K562 (cell line): ENCODE results near the gene IPCEF1. TPM values are rescaled to one million over a fixed set of nuclear protein-coding genes. Genes with fewer than 3 reads are reported as not detected.

Source experiments
- ATAC-seq: fragments of 200-7000 bp; cut with Tn5 transposase; 3 replicates; pipeline ENCODE4 v1.9.1; 2020; ENCODE audit warnings: moderate library complexity
- BruUV-seq: library from RNA; stranded (reverse); fragments of 400-500 nt; replicated peaks from 2 replicates; lab custom pipeline; 2021; lab: Mats Ljungman, UMichigan
- CTCF ChIA-PET: fragments of 300-600 bp; formaldehyde crosslinking; extraction: SDS; loops from one replicate; lab custom pipeline; 2021; ENCODE audit warnings: low intra/inter-chr PET ratio; lab: Yijun Ruan, JAX
- POLR2A ChIA-PET: fragments of 300-600, 350-650 bp; sonication (Branson Sonifier 250); formaldehyde crosslinking; extraction: SDS; loops from one replicate; lab custom pipeline; 2021; ENCODE audit warnings: antibody characterized with exemption, inconsistent platforms; lab: Yijun Ruan, JAX
- DNase-seq, 4 experiments: peaks; one replicate each; pipeline versions ENCODE4 v3.0.0 to v3.0.0-alpha.2; 2011 to 2018; ENCODE audit warnings: low spot score in 3 of 4, mixed read lengths in 3 of 4; ENCODE audit errors: extremely low read depth in 1 of 4
- FAIRE-seq: peaks from 2 replicates; lab custom pipeline; 2011; peaks lifted over from hg19 to GRCh38; lab: Jason Lieb, UNC
- H2AFZ ChIP-seq: 2 replicates; pipeline ENCODE4 v1.6.0; 2011; ENCODE audit warnings: low read depth, low read length, control low read depth, inconsistent platforms
- H3K27ac ChIP-seq: fragments of 200-600 bp; 3 replicates; pipeline ENCODE4 v1.8.0; 2011; ENCODE audit warnings: low read depth, mild to moderate bottlenecking, control low read depth, inconsistent platforms, low read length, moderate library complexity, mixed read lengths; ENCODE audit errors: extremely low read depth
- H3K27me3 ChIP-seq, 2 experiments: fragments of 300-600 bp in 1 of 2; 2 replicates in 1 of 2; 3 replicates in 1 of 2; pipeline versions ENCODE4 v1.6.0 to v1.8.0; 2011; ENCODE audit warnings: inconsistent platforms in 2 of 2, low read length in 2 of 2, mild to moderate bottlenecking in 1 of 2, mixed read lengths in 1 of 2, moderate library complexity in 1 of 2; ENCODE audit not compliant: control insufficient read depth in 2 of 2, insufficient read depth in 2 of 2
- H3K36me3 ChIP-seq: fragments of 300-600 bp; 3 replicates; pipeline ENCODE4 v1.8.0; 2011; ENCODE audit warnings: mild to moderate bottlenecking, low read length, inconsistent platforms; ENCODE audit not compliant: control insufficient read depth, insufficient read depth
- H3K4me1 ChIP-seq, 2 experiments: fragments of 200-600 bp in 1 of 2; replicated peaks in 1 of 2; 2 replicates in 1 of 2; 3 replicates in 1 of 2; pipeline versions ENCODE4 v1.5.1 to v1.8.0; 2011; ENCODE audit warnings: inconsistent platforms in 2 of 2, low read length in 2 of 2, mild to moderate bottlenecking in 1 of 2, mixed read lengths in 1 of 2, moderate library complexity in 1 of 2; ENCODE audit not compliant: control insufficient read depth in 2 of 2, insufficient read depth in 2 of 2
- H3K4me2 ChIP-seq: 2 replicates; pipeline ENCODE4 v1.6.1; 2011; ENCODE audit warnings: low read length, control low read depth, inconsistent platforms, mixed read lengths; ENCODE audit not compliant: insufficient read depth
- H3K4me3 ChIP-seq: fragments of 200-600 bp; sonication (generic), shearing (Covaris generic); 2 replicates; pipeline ENCODE4 v1.5.1; 2016; ENCODE audit warnings: control low read depth, inconsistent platforms
- H3K79me2 ChIP-seq: fragments of 200-600 bp; 3 replicates; pipeline ENCODE4 v1.8.0; 2011; ENCODE audit warnings: low read length, inconsistent platforms; ENCODE audit not compliant: control insufficient read depth, insufficient read depth
- H3K9ac ChIP-seq, 2 experiments: 2 replicates each; pipeline versions ENCODE4 v1.6.0 to v1.6.1; 2011; ENCODE audit warnings: low read depth in 2 of 2, low read length in 2 of 2, control low read depth in 1 of 2, inconsistent platforms in 1 of 2, mild to moderate bottlenecking in 1 of 2, mixed read lengths in 1 of 2; ENCODE audit not compliant: insufficient read depth in 1 of 2
- H3K9me1 ChIP-seq: one replicate; pipeline ENCODE4 v1.6.0; 2011; ENCODE audit warnings: inconsistent platforms, mild to moderate bottlenecking, low read length, moderate library complexity; ENCODE audit not compliant: control insufficient read depth, insufficient read depth
- H3K9me3 ChIP-seq: replicated peaks from 2 replicates; pipeline ENCODE4 v1.5.1; 2011; ENCODE audit warnings: low read depth, low read length, inconsistent platforms; ENCODE audit not compliant: control insufficient read depth, insufficient read depth
- H4K20me1 ChIP-seq: replicated peaks from 2 replicates; pipeline ENCODE4 v1.6.1; 2011; ENCODE audit warnings: low read length, inconsistent platforms, mixed read lengths; ENCODE audit not compliant: control insufficient read depth, insufficient read depth
- CBFB ChIP-seq: sonication (generic); formaldehyde crosslinking; IDR thresholded peaks from 2 replicates; pipeline ENCODE4 v1.4.0; 2020; ENCODE audit warnings: mild to moderate bottlenecking, missing genetic modification reagents
- CBX5 ChIP-seq: IDR thresholded peaks from 2 replicates; pipeline ENCODE4 v1.6.1; 2014; ENCODE audit warnings: low read depth, borderline replicate concordance
- EP400 ChIP-seq: fragments of 450-650 bp; IDR thresholded peaks from 2 replicates; pipeline ENCODE4 v1.6.1; 2017; ENCODE audit warnings: antibody characterized with exemption, mild to moderate bottlenecking, moderate library complexity
- NCOA1 ChIP-seq: fragments of 450-650 bp; IDR thresholded peaks from 2 replicates; pipeline ENCODE4 v1.6.1; 2016; ENCODE audit warnings: low read depth
- NEUROD1 ChIP-seq: fragments of 150-350 bp; IDR thresholded peaks from 2 replicates; pipeline ENCODE4 v1.6.1; 2014; ENCODE audit warnings: borderline replicate concordance, low read length, low read depth; ENCODE audit not compliant: partially characterized antibody
- NR3C1 ChIP-seq: sonication (generic); formaldehyde crosslinking; IDR thresholded peaks from 2 replicates; pipeline ENCODE4 v1.8.1; 2022; ENCODE audit warnings: missing genetic modification reagents
- RHOXF2B ChIP-seq: fragments of 250-450 bp; sonication (Bioruptor Pico); conservative IDR thresholded peaks from 2 replicates; pipeline ENCODE4 v1.5.1; 2021
- SAP30 ChIP-seq: fragments of 200-600 bp; sonication (generic); IDR thresholded peaks from 2 replicates; pipeline ENCODE4 v1.6.1; 2012; ENCODE audit warnings: borderline replicate concordance, low read depth, mild to moderate bottlenecking, moderate library complexity, low read length, control low read depth, inconsistent platforms; ENCODE audit not compliant: insufficient read depth, poor library complexity, severe bottlenecking
- SREBF1 ChIP-seq: fragments of 150-350 bp; IDR thresholded peaks from 2 replicates; pipeline ENCODE4 v1.6.1; 2014; ENCODE audit warnings: antibody characterized with exemption, low read depth, low read length, borderline replicate concordance
- ZFP30 ChIP-seq: fragments of 250-450 bp; sonication (Bioruptor Pico); IDR thresholded peaks from 2 replicates; pipeline ENCODE4 v1.8.0; 2022; ENCODE audit warnings: moderate library complexity, mild to moderate bottlenecking, inconsistent platforms, borderline replicate concordance
- ZKSCAN8 ChIP-seq: fragments of 200-800 bp; sonication (Bioruptor generic); IDR thresholded peaks from 2 replicates; pipeline ENCODE4 v1.6.1; 2016; ENCODE audit warnings: missing genetic modification characterization, missing compliant biosample characterization
- WGBS: fragments of 100-300 bp; shearing (Covaris generic); methylation state at CpG from one replicate; pipeline ENCODE4 v1.1.6; 2016; ENCODE audit warnings: low coverage, mixed read lengths; ENCODE audit not compliant: insufficient coverage; ENCODE audit errors: missing lambda C conversion rate; 5-methylcytosine and 5-hydroxymethylcytosine counted together
- in situ Hi-C: fragments of 300-500 bp; cut with MboI; formaldehyde crosslinking; loops from 4 replicates; pipeline ENCODE4 v1.15.0; 2018; ENCODE audit warnings: inconsistent platforms, mixed read lengths
- intact Hi-C: fragments of 100-400 bp; cut with micrococcal nuclease; formaldehyde crosslinking; loops from 2 replicates; pipeline ENCODE4 v1.14.2; 2022
- polyA plus RNA-seq, 8 experiments: library from polyadenylated mRNA; depleted of rRNA in 4 of 8; stranded (reverse) in 5 of 8; unstranded in 3 of 8; fragments of >200 nt; fragmentation: Nextera tagmentation in 2 of 8; fragmentation: Illumina TruSeq in 1 of 8; extraction: Ambion mirVana in 2 of 8; extraction: Trizol in 1 of 8; gene quantifications; 2 replicates each; pipeline versions ENCODE4 v1.2.1 to v1.2.3, GENCODE V29; 2011 to 2014; ENCODE audit warnings: inconsistent platforms in 1 of 8, missing spikeins in 1 of 8
- total RNA-seq, 7 experiments: library from RNA; depleted of rRNA in 6 of 7; stranded (reverse); fragments of >200 nt in 6 of 7; fragmentation: Illumina TruSeq in 2 of 7; extraction: Trizol in 2 of 7; gene quantifications; 2 replicates each; pipeline versions ENCODE4 v1.2.1 to v1.2.3, GENCODE V29; 2011 to 2021; ENCODE audit warnings: low replicate concordance in 1 of 7
- TF ChIP-seq, protein P1 (sequence below): fragments of 450-650 bp; IDR thresholded peaks from 2 replicates; pipeline ENCODE4 v1.6.1; 2018; ENCODE audit warnings: mild to moderate bottlenecking, low read depth; ENCODE audit not compliant: partially characterized antibody
- TF ChIP-seq, protein P2 (sequence below): fragments of 450-650 bp; formaldehyde crosslinking; conservative IDR thresholded peaks from 2 replicates; pipeline ENCODE4 v1.4.0; 2022; ENCODE audit warnings: mild to moderate bottlenecking, missing genetic modification characterization

Gene IPCEF1
- total and polyA plus RNA-seq, 9 of the 15 experiments (the other 6 are each of a cell fraction or from before 2014, with no cell fraction given) = 0.14 to 0.18 TPM; not detected in 7

DNA sequence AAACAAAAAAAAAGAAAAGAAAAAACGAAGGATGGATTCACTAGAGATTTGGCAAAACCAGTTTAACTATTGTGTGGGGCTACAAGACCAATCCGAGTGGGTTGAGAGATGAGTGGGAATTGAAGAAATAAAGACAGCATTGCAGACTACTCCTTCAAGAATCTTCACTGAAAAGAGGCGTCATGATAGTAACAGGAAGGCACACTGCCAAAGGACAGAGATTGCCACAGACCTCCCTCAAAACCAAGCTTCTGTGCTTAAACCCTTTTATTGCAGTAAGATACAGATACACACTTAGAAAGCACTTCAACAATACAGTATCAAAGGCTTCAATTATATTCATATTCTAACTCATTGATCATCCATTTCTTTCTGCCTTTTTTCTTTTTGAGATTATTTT, 103.9 kb downstream of the IPCEF1 start:
- Histone ChIP-seq H4K20me1 (no peaks in the 10 kb centered on the region), H3K36me3 (no peaks in the 10 kb centered on the region), H3K9me1 (no peaks in the 10 kb centered on the region), H3K9ac (no peak overlapping the region), H2AFZ (no peak overlapping the region), H3K27me3 (no peaks in the 10 kb centered on the region), H3K4me1 (no peaks in the 10 kb centered on the region), H3K79me2 (no peaks in the 10 kb centered on the region), H3K27ac (no peak overlapping the region), H3K4me3 (no peak overlapping the region), H3K4me2 (no peak overlapping the region), H3K9me3 (peaks cover 4% of the 10 kb centered on the region)
- no TSS peak for BruUV-seq
- FAIRE-seq (no peak), ATAC-seq (no peak), DNase-seq (no peak)
- 0% methylated on average over 3 of the region's 3 CpGs for WGBS
- ChIA-PET CTCF (no interaction called here), POLR2A (no interaction called here)
- TF ChIP-seq, protein P1, sequence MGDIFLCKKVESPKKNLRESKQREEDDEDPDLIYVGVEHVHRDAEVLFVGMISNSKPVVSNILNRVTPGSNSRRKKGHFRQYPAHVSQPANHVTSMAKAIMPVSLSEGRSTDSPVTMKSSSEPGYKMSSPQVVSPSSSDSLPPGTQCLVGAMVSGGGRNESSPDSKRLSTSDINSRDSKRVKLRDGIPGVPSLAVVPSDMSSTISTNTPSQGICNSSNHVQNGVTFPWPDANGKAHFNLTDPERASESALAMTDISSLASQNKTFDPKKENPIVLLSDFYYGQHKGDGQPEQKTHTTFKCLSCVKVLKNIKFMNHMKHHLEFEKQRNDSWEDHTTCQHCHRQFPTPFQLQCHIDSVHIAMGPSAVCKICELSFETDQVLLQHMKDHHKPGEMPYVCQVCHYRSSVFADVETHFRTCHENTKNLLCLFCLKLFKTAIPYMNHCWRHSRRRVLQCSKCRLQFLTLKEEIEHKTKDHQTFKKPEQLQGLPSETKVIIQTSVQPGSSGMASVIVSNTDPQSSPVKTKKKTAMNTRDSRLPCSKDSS = no peak
- TF ChIP-seq ZKSCAN8 (CRISPR knock-in tag) = no peak
- in situ Hi-C loops (no loop called here), intact Hi-C loops (no loop called here)

DNA sequence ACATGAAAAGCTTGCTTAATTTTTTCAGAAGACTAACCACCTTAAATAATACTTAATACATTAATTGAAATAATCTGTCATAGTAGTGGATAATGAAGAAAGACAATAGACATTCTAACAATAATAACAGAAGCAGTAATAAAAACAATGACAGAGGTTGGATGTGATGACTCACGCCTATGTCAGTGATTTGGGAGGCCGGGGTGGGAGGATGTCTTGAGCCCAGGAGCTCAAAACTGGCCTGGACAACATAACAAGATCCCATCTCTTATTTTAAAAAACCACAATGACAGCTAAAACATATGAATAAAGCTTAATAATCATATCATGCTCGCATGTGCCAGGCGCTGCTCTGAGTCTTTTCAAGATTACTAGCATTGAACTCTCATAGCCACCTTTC, 105.5 kb downstream of the IPCEF1 start:
- no peak overlapping the region for H3K27ac ChIP-seq
- DNase-seq (no peak), ATAC-seq (no peak), FAIRE-seq (no peak)
- H4K20me1 ChIP-seq = no peaks in the 10 kb centered on the region
- no peaks in the 10 kb centered on the region for H3K4me1 ChIP-seq
- H3K9me1 ChIP-seq = no peaks in the 10 kb centered on the region
- no peak overlapping the region for H3K4me3 ChIP-seq
- H3K9me3 ChIP-seq = peaks cover 4% of the 10 kb centered on the region
- ChIA-PET CTCF (no interaction called here), POLR2A (no interaction called here)
- no peaks in the 10 kb centered on the region for H3K79me2 ChIP-seq
- in situ Hi-C loops (no loop called here), intact Hi-C loops (no loop called here)
- no TSS peak for BruUV-seq
- H3K27me3 ChIP-seq = no peaks in the 10 kb centered on the region; a peak in 1 of 5 replicates
- no peak overlapping the region for H2AFZ ChIP-seq
- 0% methylated on average over 4 of the region's 4 CpGs for WGBS
- H3K36me3 ChIP-seq = no peaks in the 10 kb centered on the region
- no peak overlapping the region for H3K4me2 ChIP-seq
- H3K9ac ChIP-seq = no peak overlapping the region
- TF ChIP-seq RHOXF2B (CRISPR knock-in tag) (no peak), CBFB (CRISPR knock-in tag) (no peak), CBX5 (no peak), ZFP30 (CRISPR knock-in tag) (no peak), NCOA1 (no peak), SAP30 (no peak), SREBF1 (no peak), EP400 (no peak), NEUROD1 (no peak), NR3C1 (no peak)
- TF ChIP-seq, protein P2, sequence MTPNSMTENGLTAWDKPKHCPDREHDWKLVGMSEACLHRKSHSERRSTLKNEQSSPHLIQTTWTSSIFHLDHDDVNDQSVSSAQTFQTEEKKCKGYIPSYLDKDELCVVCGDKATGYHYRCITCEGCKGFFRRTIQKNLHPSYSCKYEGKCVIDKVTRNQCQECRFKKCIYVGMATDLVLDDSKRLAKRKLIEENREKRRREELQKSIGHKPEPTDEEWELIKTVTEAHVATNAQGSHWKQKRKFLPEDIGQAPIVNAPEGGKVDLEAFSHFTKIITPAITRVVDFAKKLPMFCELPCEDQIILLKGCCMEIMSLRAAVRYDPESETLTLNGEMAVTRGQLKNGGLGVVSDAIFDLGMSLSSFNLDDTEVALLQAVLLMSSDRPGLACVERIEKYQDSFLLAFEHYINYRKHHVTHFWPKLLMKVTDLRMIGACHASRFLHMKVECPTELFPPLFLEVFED (CRISPR knock-in tag) = no peak
